Uterus (tissue), 2 donors: ENCODE measurements around the gene OR1A1.
"Not testable (repeated sequence)": the region's sequence is repeated elsewhere in the genome, so short reads cannot be mapped to it uniquely, and the experiment has no call there.

Experiments used
- POLR2A ChIP-seq, 2 donors: fragments of 450-650 bp; IDR thresholded peaks; one replicate each; pipeline ENCODE4 v1.6.1; 2016; ENCODE audit warnings: antibody characterized with exemption in 2 of 2, mild to moderate bottlenecking in 1 of 2, moderate library complexity in 1 of 2
- TF ChIP-seq, protein P1 (sequence below), 4 experiments: fragments of 200-600 bp in 2 of 4; fragments of 450-650 bp in 2 of 4; sonication (generic) in 2 of 4; IDR thresholded peaks; one replicate each; pipeline ENCODE4 v1.5.1; 2016 to 2019; ENCODE audit warnings: antibody characterized with exemption in 4 of 4, mild to moderate bottlenecking in 2 of 4, moderate library complexity in 1 of 4

DNA sequence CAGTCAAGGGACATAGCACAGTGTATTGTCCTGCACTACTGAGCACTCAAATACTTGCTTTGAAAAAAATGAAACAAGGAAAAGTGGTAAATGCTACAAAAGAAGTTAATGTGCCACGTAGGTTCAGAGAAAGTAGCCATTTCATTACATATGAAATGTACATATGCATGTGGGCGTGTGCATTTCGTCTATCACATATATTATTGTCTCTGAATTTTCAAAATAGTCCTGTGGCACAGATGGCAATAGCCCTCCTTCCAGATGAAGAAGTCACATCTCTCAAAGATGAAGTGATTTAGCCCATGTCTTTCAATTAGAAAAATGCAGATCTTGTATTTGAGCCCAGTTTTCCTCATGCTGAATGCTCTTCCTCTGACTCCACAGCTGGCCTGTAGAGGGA, 12.5 kb downstream of the OR1A1 start:
- not testable (repeated sequence) for TF ChIP-seq POLR2A (IDR thresholded peaks at IDR 0.05)
- TF ChIP-seq, protein P1, sequence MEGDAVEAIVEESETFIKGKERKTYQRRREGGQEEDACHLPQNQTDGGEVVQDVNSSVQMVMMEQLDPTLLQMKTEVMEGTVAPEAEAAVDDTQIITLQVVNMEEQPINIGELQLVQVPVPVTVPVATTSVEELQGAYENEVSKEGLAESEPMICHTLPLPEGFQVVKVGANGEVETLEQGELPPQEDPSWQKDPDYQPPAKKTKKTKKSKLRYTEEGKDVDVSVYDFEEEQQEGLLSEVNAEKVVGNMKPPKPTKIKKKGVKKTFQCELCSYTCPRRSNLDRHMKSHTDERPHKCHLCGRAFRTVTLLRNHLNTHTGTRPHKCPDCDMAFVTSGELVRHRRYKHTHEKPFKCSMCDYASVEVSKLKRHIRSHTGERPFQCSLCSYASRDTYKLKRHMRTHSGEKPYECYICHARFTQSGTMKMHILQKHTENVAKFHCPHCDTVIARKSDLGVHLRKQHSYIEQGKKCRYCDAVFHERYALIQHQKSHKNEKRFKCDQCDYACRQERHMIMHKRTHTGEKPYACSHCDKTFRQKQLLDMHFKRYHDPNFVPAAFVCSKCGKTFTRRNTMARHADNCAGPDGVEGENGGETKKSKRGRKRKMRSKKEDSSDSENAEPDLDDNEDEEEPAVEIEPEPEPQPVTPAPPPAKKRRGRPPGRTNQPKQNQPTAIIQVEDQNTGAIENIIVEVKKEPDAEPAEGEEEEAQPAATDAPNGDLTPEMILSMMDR (IDR thresholded peaks at IDR 0.05), result not testable (repeated sequence)
